Muscle layer of duodenum (tissue), 2 donors: ENCODE measurements around the gene FMOD.
A peak's percentile ranks its signal among the peaks of the same experiment; 100 is the strongest.

Experiments
- H3K27ac ChIP-seq: one replicate; pipeline ENCODE4 v1.7.0; 2013; ENCODE audit warnings: mild to moderate bottlenecking, low read length
- H3K27me3 ChIP-seq: one replicate; pipeline ENCODE4 v1.7.0; 2013; ENCODE audit warnings: low read depth, mild to moderate bottlenecking, control low read depth, low read length
- H3K36me3 ChIP-seq, 2 donors: one replicate each; pipeline ENCODE4 v1.7.0; 2013; ENCODE audit warnings: low read length in 2 of 2, control low read depth in 1 of 2, mild to moderate bottlenecking in 1 of 2; ENCODE audit not compliant: insufficient read depth in 2 of 2, control insufficient read depth in 1 of 2
- H3K4me1 ChIP-seq, 2 donors: one replicate each; pipeline ENCODE4 v1.7.0; 2013; ENCODE audit warnings: low read length in 2 of 2, mild to moderate bottlenecking in 2 of 2, control low read depth in 1 of 2, moderate library complexity in 1 of 2; ENCODE audit not compliant: insufficient read depth in 2 of 2, control insufficient read depth in 1 of 2
- H3K4me3 ChIP-seq, 2 donors: one replicate each; pipeline ENCODE4 v1.7.0; 2013; ENCODE audit warnings: low read length in 2 of 2, low read depth in 1 of 2, mild to moderate bottlenecking in 1 of 2
- H3K9me3 ChIP-seq, 2 donors: one replicate each; pipeline ENCODE4 v1.7.0; 2013; ENCODE audit warnings: low read length in 2 of 2, control low read depth in 1 of 2, mild to moderate bottlenecking in 1 of 2; ENCODE audit not compliant: control insufficient read depth in 1 of 2
- donor health status: healthy.

FMOD gene

GRCh38 chr1:203351037-203351625, at the start of gene FMOD:
TSS of gene FMOD (minus strand) at chr1:203351122. CDS start at chr1:203348270, 2,852 bp downstream.
- H3K27me3 ChIP-seq: no peaks in the 10 kb centered on the region
- H3K27ac ChIP-seq: peak within 1 kb of the TSS; percentile 69

GRCh38 chr1:203396595-203397194, 45.8 kb upstream of the FMOD start:
- Histone ChIP-seq H3K4me1 (peaks cover 0 to 8% of the 10 kb centered on the region in 2 donors), H3K9me3 (no peaks in the 10 kb centered on the region), H3K36me3 (no peaks in the 10 kb centered on the region), H3K27ac (no peak overlapping the region), H3K27me3 (no peaks in the 10 kb centered on the region), H3K4me3 (no peak overlapping the region)

More at GRCh38 chr1:203351037-203351625, at the start of gene FMOD:
- no peaks in the 10 kb centered on the region for H3K9me3 ChIP-seq
- H3K36me3 ChIP-seq: no peaks in the 10 kb centered on the region
- peaks cover 6 to 24% of the 10 kb centered on the region in 2 donors for H3K4me1 ChIP-seq
- peak within 1 kb of the TSS; percentile 45 to 47 for H3K4me3 ChIP-seq

GRCh38 chr1:203395751-203396150, 44.8 kb upstream of the FMOD start:
- Histone ChIP-seq H3K4me1 (no peaks in the 10 kb centered on the region), H3K9me3 (no peaks in the 10 kb centered on the region), H3K4me3 (no peak overlapping the region), H3K27me3 (no peaks in the 10 kb centered on the region), H3K27ac (no peak overlapping the region), H3K36me3 (no peaks in the 10 kb centered on the region)

DNA sequence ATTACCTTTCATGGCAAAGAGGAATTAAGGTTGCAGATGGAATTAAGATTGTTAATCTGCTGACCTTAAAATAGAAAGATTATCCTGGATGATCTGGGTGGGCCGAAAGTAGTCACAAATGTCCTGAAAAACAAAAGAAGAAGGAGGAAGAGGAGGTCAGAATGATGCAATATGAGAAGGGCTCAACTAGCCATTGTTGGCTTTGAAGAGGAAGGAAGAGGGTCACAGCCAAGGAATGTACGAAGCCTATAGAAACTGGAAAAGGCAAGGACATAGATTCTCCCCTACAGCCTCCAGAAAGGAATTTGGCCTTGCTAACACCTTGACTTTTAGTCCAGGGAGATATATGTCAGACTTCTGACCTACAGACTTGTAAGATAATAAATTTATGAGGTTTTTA, 39.4 kb upstream of the FMOD start:
- H3K4me1 ChIP-seq: no peaks in the 10 kb centered on the region
- H3K4me3 ChIP-seq: no peak overlapping the region
- no peaks in the 10 kb centered on the region for H3K36me3 ChIP-seq
- H3K9me3 ChIP-seq: no peaks in the 10 kb centered on the region
- no peaks in the 10 kb centered on the region for H3K27me3 ChIP-seq
- no peak overlapping the region for H3K27ac ChIP-seq

DNA sequence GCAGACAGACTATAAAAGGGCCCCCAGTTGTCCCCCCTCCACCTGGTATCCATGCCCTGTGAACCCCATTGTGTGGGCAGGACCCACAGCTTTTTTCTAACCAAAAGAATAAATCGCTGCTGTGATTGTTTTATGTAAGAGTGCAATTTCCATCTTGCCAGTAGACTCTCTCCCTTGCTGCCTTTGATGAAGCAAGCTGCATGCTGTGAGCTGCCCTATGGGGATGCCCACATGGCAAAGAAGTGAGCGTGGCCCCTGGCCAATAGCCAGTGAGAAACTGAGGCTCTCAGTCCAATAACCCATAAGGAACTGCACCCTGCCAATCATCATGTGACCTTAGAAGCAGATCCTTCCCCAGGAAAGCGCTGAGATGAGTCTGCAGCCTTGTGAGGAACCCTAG, 37.8 kb upstream of the FMOD start:
- H3K4me3 ChIP-seq: no peak overlapping the region
- no peaks in the 10 kb centered on the region for H3K4me1 ChIP-seq
- no peaks in the 10 kb centered on the region for H3K36me3 ChIP-seq
- H3K9me3 ChIP-seq: no peaks in the 10 kb centered on the region
- no peaks in the 10 kb centered on the region for H3K27me3 ChIP-seq
- no peak overlapping the region for H3K27ac ChIP-seq

GRCh38 chr1:203382026-203382425, 31.1 kb upstream of the FMOD start:
- peaks cover 8 to 34% of the 10 kb centered on the region in 2 donors for H3K4me1 ChIP-seq
- H3K4me3 ChIP-seq: no peak overlapping the region
- H3K36me3 ChIP-seq: no peaks in the 10 kb centered on the region
- H3K27ac ChIP-seq: no peak overlapping the region
- no peaks in the 10 kb centered on the region for H3K9me3 ChIP-seq
- no peaks in the 10 kb centered on the region for H3K27me3 ChIP-seq

DNA sequence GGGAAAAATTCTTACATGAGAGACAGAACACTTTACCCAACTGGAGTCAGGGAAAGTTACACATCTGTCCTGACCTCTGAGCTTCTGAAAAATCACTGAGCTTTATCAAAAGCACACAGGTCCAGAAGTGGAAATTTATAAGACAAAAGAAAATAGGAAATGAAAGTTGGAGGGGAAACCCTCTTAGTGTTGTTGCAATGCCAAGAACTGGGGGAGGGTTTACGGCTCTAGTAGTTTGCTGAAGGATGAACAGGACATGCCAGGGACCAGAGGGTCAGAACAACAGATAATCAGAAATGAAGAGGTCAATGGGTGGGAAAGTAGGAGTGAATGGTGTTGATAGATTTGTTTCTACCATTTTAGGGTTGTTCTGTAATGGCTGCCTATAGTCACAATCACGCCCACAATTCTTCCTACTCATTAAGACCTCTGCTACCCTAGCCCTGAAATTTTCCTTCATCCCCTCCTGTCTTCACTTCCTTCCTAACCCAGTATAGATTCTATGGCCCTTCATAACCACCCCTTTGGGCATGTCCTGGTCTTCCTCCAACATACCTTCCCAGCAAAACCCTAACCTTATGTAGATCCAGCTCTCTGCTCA, 30.3 kb upstream of the FMOD start:
- Histone ChIP-seq H3K27me3 (no peaks in the 10 kb centered on the region), H3K4me3 (no peak overlapping the region), H3K27ac (no peak overlapping the region), H3K9me3 (no peaks in the 10 kb centered on the region), H3K4me1 (peaks cover 8 to 34% of the 10 kb centered on the region in 2 donors), H3K36me3 (no peaks in the 10 kb centered on the region)

- Histone ChIP-seq H3K27ac (peak overlapping the region; percentile 27), H3K4me3 (no peak overlapping the region)
Observed at GRCh38 chr1:203380420-203381150, 29.7 kb upstream of the FMOD start.

GRCh38 chr1:203379825-203380224, 28.9 kb upstream of the FMOD start:
- Histone ChIP-seq H3K4me1 (peaks cover 8 to 41% of the 10 kb centered on the region in 2 donors), H3K27ac (peak overlapping the region; percentile 62), H3K27me3 (no peaks in the 10 kb centered on the region), H3K36me3 (no peaks in the 10 kb centered on the region), H3K9me3 (no peaks in the 10 kb centered on the region), H3K4me3 (no peak overlapping the region)

More at GRCh38 chr1:203380420-203381150, 29.7 kb upstream of the FMOD start:
- Histone ChIP-seq H3K36me3 (no peaks in the 10 kb centered on the region), H3K4me1 (peaks cover 8 to 34% of the 10 kb centered on the region in 2 donors), H3K9me3 (no peaks in the 10 kb centered on the region), H3K27me3 (no peaks in the 10 kb centered on the region)

DNA sequence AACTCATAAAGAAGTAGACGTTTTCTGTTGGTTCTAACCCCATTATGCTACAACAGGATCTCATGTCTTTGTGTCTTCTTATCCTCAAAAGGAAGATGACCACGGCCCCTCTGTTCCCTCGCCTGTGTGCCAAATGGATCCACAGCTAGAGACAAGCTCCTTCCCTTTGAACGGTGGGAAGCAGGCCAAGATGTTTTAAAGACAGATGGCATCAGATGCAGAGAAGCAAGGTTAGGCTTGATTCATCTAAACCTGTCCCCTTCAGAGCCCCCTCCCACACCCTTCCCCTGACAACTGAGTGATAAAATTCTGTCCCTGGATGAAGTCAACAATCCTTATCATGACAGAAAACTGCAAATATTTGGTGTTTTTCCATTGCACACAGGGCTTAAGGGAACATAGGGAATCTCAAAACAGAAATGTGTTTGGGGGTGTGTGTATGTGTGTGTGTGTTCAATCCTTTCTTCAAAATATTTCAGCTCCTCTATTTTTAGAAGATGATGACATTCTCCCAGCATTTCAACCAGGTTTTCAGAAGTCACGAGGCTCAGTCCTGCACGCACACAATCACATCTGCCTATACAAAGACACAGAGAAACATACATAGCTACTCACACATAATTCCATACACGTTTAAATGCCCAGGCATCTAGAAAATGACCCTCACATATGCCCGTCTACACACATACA, 27.8 kb upstream of the FMOD start:
- Histone ChIP-seq H3K4me1 (peaks cover 12 to 51% of the 10 kb centered on the region in 2 donors), H3K9me3 (no peaks in the 10 kb centered on the region)

DNA sequence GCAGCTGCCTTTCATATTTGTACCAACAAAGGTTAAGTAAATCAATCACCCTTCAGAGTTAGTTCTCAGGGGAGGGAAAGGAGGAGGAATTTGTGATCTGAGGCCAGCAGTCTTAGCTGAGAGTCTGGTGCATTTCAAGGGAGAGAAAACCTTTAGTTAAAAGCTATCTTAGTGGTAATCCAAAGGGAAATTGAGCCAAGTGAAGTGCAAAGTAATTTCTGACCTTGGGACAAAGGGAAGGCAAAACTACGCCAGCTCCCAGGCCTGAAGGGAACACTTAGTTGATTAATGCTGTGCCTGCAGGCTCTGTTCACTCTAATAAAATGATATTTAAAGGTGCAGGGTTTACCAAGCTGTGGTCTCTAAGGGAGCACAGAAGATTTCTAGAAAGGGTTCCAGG, 23.1 kb upstream of the FMOD start:
- no peak overlapping the region for H3K4me3 ChIP-seq
- peaks cover 5 to 23% of the 10 kb centered on the region in 2 donors for H3K4me1 ChIP-seq
- H3K9me3 ChIP-seq: no peaks in the 10 kb centered on the region
- H3K36me3 ChIP-seq: no peaks in the 10 kb centered on the region
- H3K27ac ChIP-seq: no peak overlapping the region
- H3K27me3 ChIP-seq: no peaks in the 10 kb centered on the region

More for the DNA sequence above, 27.8 kb upstream of the FMOD start:
- Histone ChIP-seq H3K27ac (peak overlapping the region; percentile 62), H3K36me3 (no peaks in the 10 kb centered on the region), H3K27me3 (no peaks in the 10 kb centered on the region), H3K4me3 (peak overlapping the region in 1 of 2 donors; percentile 0)
